GM19239 (cell line): ENCODE data around the gene MCCC1.
"Not testable (repeated sequence)": the region's sequence is repeated elsewhere in the genome, so short reads cannot be mapped to it uniquely, and the experiment has no call there.

Source experiments
- DNase-seq: peaks from one replicate; pipeline ENCODE4 v3.0.0; 2011; ENCODE audit warnings: low spot score; ENCODE audit not compliant: insufficient read length
- FAIRE-seq: peaks from 2 replicates; lab custom pipeline; 2011; peaks lifted over from hg19 to GRCh38; lab: Jason Lieb, UNC

Gene MCCC1

DNA sequence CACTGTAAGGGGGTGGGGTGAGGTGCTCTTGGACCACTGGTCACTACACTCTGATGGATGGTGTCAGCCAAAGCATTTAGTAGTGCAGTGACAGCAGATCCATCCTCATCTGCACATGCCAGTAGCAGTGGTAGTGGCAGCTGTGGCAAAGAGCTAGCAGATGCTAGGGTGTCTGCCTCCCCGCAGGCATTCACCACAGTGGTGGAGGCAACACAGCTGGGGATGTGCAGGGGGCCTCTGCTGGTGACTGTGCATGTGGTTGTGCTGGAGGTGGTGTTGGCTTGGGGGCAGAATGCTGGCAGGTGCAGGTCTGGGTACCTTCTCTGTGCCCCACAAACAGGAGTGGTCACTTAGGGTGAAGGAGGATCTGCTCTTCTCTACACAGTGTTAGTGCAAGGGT lies 99.5 kb downstream of the MCCC1 start:
- DNase-seq: no peak
- no peak for FAIRE-seq

DNA sequence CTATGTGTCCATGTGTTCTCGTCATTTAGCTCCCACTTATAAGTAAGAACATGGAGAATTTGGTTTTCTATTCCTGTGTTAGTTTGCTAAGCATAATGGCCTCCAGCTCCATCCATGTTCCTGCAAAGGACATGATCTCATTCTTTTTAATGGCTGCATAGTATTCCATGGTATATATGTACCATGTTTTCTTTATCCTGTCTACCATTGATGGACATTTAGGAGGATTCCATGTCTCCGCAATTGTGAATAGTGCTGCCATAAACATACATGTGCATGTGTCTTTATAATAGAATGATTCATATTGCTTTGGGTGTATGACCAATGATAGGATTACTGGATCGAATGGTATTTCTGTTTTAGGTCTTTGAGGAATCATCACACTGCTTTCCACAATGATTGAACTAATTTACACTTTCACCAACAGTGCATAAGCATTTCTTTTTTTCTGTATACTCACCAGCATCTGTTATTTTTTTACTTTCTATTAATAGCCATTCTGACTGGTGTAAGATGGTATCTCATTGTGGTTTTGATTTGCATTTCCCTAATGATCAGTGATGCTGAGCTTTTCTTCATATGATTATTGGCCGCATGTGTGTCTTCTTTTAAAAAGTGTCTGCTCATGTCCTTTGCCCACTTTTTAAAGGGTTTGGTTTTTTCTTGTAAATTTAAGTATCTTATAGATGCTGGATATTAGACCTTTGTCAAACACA lies 105.7 kb downstream of the MCCC1 start:
- not testable (repeated sequence) for DNase-seq, FAIRE-seq

- no peak for DNase-seq
Observed at GRCh38 chr3:182989566-182989965, 109.7 kb downstream of the MCCC1 start.

DNA sequence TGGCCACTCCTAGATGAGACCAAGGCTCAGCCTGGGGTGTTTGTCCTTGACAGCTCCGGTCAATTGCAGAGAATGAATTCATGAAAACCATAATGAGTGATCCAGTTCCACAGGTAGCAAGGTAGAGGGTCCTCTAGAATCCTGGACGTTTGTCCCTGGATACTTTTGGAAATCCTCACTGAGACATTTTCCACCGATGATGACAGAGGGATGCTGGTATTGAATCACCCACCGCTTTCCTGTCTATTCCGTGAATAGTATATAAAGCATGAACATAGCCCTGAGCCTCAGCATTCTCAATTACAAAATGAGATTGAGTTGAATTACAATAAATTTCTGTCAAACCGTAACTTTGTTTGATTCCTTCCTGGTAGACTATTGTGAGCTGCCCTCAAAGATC lies 113.3 kb downstream of the MCCC1 start:
- DNase-seq (no peak), FAIRE-seq (no peak)

More at GRCh38 chr3:182989566-182989965, 109.7 kb downstream of the MCCC1 start:
- no peak for FAIRE-seq

- DNase-seq (no peak), FAIRE-seq (no peak)
Observed at GRCh38 chr3:182983876-182984275, 115.4 kb downstream of the MCCC1 start.

DNA sequence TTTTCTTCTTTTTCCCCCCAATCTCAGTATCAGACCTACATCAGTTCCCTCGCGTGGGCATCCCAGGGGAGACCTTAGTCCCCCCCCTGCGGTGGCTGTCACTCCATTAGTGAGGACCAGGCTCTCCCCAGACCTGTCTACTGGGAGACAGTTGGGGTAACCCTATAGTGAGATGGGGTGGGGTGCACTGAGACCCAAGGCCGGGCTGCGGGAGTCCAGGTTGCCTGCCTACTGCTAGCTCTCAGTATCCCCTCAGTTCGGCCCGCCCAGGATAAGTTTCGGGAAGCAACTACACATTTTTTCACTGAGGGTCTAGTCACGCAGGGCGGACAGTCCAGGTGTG lies 118.3 kb downstream of the MCCC1 start:
- no peak for DNase-seq
- FAIRE-seq: no peak

GRCh38 chr3:182980204-182981037 lies 118.9 kb downstream of the MCCC1 start, which contains the start of gene DCUN1D1:
DCUN1D1 (minus strand) TSS chr3:182980538; CDS start chr3:182980489, 49 bp downstream.
- peak; percentile 96 for DNase-seq
- no peak for FAIRE-seq

GRCh38 chr3:182979674-182980191 lies 119.6 kb downstream of the MCCC1 start:
- no peak for DNase-seq

DNA sequence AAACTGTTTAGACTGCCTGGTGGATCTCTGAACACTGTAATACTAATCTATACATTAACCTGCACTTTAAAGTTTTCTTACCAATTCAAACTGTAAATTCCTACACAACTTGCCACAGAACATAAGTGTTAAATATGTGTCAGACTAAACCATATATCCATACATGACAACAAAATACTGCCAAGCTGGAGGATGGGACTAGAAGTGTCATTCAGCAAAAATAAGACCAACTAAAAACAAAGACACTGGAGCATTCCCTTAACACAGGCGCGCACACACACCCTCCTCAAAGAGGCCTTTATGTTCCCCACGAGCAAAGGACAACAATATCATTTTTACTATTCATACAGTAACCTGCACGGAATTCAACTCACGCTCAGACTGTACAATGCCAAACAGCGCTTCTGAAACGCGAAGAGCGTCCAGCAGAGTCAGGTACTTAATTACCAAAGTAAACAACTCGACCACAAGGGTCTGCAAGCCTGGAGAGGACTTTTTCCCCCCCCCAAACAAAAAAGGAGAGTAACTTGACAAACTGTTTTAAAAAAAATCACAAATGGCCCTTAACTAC lies 120.1 kb downstream of the MCCC1 start:
- no peak for DNase-seq
- peak; percentile 14 for FAIRE-seq

More at GRCh38 chr3:182979674-182980191, 119.6 kb downstream of the MCCC1 start:
- FAIRE-seq: peak; percentile 40

- FAIRE-seq: no peak
- no peak for DNase-seq
Observed at GRCh38 chr3:182978387-182978786, 120.9 kb downstream of the MCCC1 start.

GRCh38 chr3:182973047-182973446 lies 126.2 kb downstream of the MCCC1 start:
- DNase-seq: no peak

DNA sequence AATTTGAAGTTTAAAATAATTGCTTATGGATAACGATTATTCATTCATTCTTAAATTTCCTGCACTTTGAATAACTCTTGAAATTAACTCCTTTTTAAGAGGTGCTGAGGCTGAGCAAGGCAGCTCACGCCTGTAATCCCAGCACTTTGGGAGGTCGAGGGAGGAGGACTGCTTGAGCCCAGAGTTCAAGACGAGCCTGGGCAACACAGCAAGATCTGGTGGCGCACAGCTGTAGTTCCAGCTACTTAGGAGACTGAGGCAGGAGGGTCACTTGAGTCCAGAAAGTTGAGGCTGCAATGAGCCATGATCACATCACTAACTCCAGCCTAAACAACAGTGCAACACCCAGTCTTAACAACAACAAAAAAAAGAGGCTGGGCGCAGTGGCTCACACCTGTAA lies 126.9 kb downstream of the MCCC1 start:
- FAIRE-seq: no peak
- no peak for DNase-seq

More at GRCh38 chr3:182973047-182973446, 126.2 kb downstream of the MCCC1 start:
- FAIRE-seq: no peak

- no peak for FAIRE-seq
- no peak for DNase-seq
Observed at GRCh38 chr3:182971637-182972036, 127.7 kb downstream of the MCCC1 start.

- DNase-seq (no peak), FAIRE-seq (no peak)
Observed at GRCh38 chr3:182970811-182971418, 128.4 kb downstream of the MCCC1 start.

DNA sequence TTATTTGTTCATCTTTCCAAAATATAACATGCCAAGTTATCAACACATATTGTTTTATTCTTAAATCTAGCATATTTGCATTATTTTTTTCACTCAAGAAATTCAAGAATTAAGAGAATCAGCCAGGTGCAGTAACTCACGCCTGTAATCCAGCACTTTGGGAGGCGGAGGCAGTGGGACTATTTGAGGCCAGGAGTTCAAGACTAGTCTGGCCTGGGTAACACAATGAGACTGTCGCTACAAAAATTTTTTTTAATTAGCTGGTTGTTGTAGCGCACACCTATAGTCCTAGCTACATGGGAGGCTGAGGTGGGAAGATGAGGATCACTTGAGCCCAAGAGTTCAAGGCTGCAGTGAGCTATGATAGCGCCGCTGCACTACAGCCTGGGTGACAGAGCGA lies 129.4 kb downstream of the MCCC1 start:
- FAIRE-seq (no peak), DNase-seq (no peak)

DNA sequence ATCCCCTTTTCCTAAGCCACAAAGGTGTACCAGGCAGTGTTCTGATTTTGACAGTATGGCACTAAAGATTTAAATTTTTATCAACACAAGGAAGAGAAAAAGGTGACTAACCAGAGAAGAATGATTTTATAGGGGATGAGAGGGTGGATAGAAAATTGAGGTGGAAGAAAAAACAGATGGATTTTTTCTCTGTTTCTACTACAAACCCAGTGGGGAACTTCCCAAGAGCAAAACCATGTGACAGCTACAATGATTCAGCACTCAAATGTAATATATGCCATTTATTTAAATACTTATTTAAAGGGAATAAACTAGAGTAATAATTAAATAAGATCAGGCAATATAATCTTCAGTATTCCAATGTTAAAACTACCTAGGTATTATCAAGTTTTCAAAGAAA lies 130.0 kb downstream of the MCCC1 start:
- DNase-seq (no peak), FAIRE-seq (peak; percentile 55)

DNA sequence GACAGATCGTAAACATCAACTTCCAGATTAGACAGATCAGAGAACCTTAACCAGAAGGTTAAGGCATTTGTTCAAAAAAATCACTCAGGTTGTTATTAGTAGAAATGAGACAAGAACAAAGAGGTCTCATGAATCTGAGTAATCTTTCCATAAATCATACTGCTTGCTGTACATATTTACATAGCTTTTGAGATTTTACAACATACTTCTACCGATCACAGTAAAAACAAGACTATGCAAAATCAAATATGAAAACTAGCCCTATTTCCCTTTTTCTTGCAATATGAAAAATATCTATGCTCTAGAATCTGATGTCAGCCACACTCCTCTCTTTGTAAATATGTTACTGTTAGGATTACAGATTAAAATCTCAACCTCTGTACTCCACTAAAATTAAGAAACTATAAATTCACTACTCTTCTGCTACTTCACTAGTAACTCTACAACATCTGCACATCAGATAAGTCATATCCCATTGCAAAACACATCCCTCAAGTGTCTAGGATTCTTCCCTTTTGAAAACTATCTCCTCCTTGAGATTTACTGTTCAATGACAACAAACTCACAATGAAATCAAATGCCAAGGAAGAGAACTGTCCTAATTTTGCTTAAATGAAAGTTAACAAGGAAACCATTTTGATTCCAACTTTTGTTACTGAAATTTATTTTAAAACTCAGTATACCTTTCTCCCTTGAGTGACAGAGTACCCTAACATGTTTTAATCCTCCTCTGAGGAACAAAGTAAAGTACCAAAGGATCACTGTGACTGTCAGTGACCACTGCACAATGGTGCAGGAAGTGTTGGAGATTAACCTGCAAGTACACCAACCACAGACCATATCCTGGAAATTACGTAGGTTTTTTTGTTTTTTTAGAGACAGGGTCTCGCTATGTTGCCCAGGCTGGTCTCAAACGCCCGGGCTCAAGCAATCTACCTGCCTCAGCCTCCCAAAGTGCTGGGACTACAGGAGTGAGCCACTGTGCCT lies 131.8 kb downstream of the MCCC1 start:
- peak; percentile 71 for FAIRE-seq
- DNase-seq: no peak

GRCh38 chr3:182965861-182966366 lies 133.4 kb downstream of the MCCC1 start:
- no peak for FAIRE-seq
- DNase-seq: no peak
